Dedifferentiated amniotic fluid mesenchymal stem cell (primary cell): ENCODE data around the gene C1orf198.

ENCODE experiments used
- DNase-seq: peaks from one replicate; pipeline ENCODE4 v3.0.0-alpha.2; 2016; ENCODE audit errors: extremely low spot score

C1orf198 gene

GRCh38 chr1:230892018-230892491 lies 23.7 kb upstream of the C1orf198 start:
- DNase-seq, result no peak

GRCh38 chr1:230891413-230891812 lies 23.1 kb upstream of the C1orf198 start:
- DNase-seq, result no peak

DNA sequence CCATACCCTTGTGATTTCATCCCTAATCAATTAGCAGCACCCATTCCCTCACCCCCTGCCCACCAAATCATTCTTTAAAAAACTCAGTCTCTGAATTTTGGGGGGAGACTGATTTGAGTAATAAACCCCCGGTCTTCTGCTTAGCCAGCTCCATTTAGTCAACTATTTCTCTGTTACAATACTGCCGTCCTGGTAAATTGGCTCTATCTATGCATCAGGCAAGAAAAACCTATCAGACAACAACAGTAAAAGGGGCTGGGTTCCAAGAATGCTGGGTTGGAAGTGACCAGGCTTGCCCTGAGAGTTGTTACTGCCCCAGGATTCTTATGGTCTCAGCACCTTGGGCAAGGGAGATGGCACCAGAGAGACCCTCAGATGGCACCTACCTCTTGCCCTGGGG lies 16.3 kb upstream of the C1orf198 start:
- no peak for DNase-seq

DNA sequence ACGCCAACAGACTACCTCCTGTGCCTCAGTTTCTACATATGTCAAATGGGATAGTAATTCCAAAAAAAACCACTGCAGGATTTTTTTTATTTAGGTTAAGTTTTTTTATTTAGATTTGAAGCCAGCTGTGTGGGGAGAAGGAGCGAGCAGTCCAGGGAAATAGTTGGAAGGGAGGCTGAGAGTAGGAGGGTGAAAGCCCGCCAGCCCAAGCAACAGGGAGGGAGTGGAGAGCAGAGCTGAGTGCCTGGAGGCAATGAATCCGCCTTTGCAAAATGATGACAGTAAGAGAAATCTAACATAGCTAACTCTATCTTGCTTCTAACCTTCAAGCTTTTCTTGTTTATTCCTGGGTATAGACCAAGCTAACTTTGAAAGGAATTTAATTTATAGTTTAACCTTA lies 15.6 kb upstream of the C1orf198 start:
- peak; percentile 44 for DNase-seq

DNA sequence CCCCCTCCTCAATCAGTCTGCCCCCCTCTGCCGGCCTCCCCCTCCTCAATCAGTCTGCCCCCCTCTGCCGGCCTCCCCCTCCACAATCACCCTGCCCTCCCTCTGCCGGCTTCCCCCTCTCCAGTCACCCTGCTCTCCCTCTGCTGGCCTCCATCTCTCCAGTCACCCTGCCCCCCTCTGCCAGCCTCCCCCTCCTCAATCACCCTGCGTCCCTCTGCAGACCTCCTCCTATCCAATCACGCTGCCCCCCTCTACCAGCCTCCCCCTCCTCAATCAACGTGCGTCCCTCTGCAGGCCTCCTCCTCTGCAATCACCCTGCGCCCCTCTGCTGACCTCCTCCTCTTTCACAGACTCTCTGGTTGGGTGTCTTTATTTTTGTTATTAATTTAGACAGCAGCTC lies 11.5 kb upstream of the C1orf198 start:
- no peak for DNase-seq

DNA sequence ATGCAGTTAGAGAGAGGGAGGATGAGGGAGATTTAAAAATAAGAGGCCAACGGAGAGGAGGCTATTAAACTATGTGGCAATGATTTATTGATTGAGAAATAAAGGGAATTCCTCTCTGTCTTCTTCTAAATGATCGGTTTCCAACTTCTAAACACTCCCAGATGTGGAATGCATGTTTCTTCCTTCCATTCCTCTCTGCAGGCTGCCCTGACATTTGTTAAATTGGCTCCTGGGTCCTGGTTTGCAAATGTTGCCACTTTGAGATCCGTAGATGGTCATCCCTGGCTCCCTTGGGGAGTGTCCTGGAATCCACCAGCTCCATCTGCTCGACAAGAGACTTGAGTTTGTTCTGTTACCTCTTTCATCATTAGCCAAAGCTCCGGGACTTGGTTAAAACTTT lies 10.3 kb upstream of the C1orf198 start:
- DNase-seq, result peak; percentile 71

- no peak for DNase-seq
These were observed 9.7 kb upstream of the C1orf198 start for GRCh38 chr1:230877924-230878590.

DNA sequence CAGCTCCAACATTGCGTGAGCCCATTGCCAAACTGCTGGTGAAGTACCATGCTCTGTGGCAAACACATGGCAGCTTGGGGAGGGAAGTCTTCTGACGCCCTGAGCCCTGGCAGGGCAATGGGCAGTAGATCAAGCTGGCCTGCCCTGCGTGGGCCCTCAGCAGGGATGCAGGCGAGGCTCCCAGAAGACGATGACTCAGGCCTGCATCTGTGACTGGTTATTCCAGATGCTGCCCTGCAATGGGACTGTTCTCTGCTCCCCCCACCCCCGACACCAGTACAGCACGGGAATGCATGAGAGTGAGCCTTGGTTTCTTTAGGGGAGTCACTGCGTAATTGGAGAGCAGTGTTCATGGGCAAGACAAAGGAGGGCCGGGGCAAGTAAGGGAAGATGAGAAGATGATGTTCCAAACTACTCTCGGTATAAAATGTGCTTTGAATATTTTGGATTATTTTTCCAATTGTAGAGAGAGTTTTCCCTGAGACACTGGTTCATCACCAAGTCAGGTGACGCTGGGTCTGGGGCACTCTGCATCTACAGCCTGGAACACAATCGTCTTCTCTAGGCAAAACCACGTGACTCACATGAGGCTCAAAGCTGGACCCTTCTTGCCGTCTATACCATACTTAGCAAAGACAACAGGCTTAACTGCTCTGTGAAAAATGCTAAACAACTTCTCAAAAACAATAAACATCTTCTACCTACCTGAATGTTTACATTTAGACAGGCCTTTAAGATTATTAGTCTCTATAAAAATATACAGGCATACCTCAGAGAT lies 9.0 kb upstream of the C1orf198 start:
- DNase-seq, result peak; percentile 67

- no peak for DNase-seq
These were observed 8.3 kb upstream of the C1orf198 start for GRCh38 chr1:230876660-230877059.

GRCh38 chr1:230875370-230875769 lies 7.0 kb upstream of the C1orf198 start:
- DNase-seq, result no peak

DNA sequence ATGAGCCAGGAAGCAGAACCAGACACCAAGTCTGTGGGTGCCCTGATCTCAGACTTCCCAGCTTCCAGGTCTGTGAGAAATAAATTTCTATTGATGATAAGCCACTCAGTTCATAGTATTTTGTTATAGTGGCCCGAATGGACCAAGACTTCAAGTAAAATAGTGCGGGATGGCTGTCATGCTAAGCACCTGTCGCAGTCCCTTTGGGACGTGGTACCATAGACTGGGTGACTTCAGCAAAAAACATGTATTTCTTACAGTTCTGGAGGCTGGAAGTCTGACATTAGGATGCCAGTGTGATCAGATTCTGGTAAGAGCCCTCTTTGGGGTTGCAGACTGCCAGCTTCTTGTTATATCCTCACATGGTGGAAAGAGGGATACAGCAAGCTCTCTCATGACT lies 2.6 kb upstream of the C1orf198 start:
- no peak for DNase-seq

GRCh38 chr1:230869500-230869899 lies 1.2 kb upstream of the C1orf198 start:
- peak; percentile 65 for DNase-seq

DNA sequence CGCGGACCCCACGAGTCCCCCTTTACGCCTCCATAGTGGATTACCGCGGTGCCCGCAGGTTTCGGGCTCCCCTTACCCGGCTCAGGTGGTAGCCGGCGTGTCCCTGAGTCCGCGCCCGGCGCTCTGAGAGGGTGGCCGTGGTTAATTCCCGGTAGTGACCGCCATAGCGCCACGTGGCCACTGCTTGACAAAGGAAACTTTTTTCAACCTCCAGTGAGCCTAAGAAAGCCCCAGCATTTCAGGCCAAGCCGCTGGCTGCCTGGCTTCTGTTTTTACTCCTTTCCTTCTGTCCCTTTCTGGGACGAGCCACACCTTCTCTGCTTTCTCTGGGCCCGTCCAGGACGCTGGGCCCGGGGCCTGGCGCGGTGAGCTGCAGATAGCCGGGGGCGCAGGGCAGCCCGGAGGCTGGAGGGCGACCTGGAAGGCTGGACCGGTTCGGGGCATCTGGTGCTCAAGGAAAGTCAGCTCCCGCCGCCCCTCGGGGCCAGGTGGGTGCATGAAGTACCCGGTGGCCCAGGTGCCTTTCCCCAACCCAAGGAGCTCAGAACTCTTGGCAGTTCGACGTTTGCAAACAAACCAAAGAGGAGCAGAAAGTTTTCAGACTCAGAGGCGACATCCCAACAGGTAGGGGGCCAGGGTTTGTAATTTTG lies 540 bp upstream of the C1orf198 start:
- no peak for DNase-seq

GRCh38 chr1:230867101-230867902 lies 1.0 kb downstream of the C1orf198 start:
- peak; percentile 40 for DNase-seq

GRCh38 chr1:230866171-230867070 lies 1.9 kb downstream of the C1orf198 start:
- peak; percentile 66 for DNase-seq

GRCh38 chr1:230865062-230865817 lies 3.1 kb downstream of the C1orf198 start:
- no peak for DNase-seq

GRCh38 chr1:230864441-230864840 lies 3.9 kb downstream of the C1orf198 start:
- no peak for DNase-seq

- no peak for DNase-seq
These were observed 4.9 kb downstream of the C1orf198 start for GRCh38 chr1:230863449-230863848.

DNA sequence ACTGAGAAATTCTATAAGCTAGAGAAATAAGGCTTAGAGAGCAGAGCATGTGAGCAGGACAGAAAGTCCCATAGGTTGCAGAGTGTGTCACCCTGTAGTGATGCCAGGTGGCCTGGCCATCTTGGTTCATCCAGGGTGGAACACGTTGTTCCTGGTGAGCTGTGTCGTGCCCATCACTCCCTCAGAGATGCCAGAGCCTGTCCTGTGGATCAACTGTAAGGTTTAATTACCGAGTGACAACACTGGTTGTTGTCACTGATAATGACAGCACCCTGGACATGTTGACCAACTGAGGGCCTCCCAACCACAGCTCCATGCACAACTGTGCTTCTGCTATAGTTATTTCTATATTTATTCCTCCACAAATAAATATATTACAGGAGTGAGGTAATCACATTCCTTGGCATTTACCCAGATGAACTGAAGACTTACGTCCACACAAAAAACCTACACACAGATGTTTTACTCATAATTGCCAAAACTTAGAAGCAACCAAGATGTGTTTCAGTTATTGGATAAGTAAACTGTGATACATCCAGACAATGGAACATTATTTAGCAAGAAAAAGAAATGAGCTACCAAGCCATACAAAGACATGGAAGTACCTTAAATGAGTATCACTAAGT lies 6.2 kb downstream of the C1orf198 start:
- DNase-seq, result no peak

DNA sequence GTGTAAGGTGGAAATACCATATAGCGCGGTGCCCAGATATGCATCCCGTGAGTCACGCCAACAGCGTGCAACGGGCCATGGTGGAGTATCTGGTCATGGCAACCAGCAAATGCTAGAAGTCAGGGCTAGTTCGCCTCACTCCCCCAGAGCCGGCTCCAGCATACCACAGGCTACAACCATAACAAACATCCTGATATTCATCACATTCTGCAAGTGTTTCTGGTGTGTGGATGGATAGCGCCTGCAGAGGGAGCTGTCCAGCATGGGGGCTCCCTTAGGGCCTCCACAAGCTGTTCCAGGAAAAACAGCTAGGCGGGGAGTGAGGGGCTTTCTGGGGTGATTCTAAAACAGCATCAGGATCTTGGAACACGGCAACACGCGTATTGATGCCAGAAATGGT lies 6.8 kb downstream of the C1orf198 start:
- DNase-seq, result no peak
